Mesendoderm (in vitro differentiated cells): ENCODE measurements around the gene LRPPRC.

Experiments
- DNase-seq: peaks from one replicate; pipeline ENCODE4 v3.0.0; 2013
- H2AK5ac ChIP-seq: 2 replicates; pipeline ENCODE4 v1.6.1; 2013; ENCODE audit warnings: low read length, inconsistent platforms
- H2BK120ac ChIP-seq: 2 replicates; pipeline ENCODE4 v1.6.1; 2013; ENCODE audit warnings: low read depth, mild to moderate bottlenecking, low read length, moderate library complexity, mixed read lengths
- H2BK15ac ChIP-seq: replicated peaks from 2 replicates; pipeline ENCODE4 v1.6.1; 2013; ENCODE audit warnings: low read depth, mild to moderate bottlenecking, moderate library complexity
- H2BK5ac ChIP-seq: 2 replicates; pipeline ENCODE4 v1.6.1; 2013; ENCODE audit warnings: low read length, inconsistent platforms
- H3K18ac ChIP-seq: 2 replicates; pipeline ENCODE4 v1.6.1; 2013; ENCODE audit warnings: mild to moderate bottlenecking, low read length, mixed read lengths
- H3K23ac ChIP-seq: one replicate; pipeline ENCODE4 v1.6.1; 2013; ENCODE audit warnings: low read length
- H3K27ac ChIP-seq: 2 replicates; pipeline ENCODE4 v1.5.1; 2013; ENCODE audit warnings: low read depth, mild to moderate bottlenecking, inconsistent platforms, low read length, moderate library complexity
- H3K27me3 ChIP-seq: 2 replicates; pipeline ENCODE4 v1.6.1; 2013; ENCODE audit warnings: low read length, control low read depth, mild to moderate bottlenecking, inconsistent platforms; ENCODE audit not compliant: insufficient read depth, poor library complexity
- H3K36me3 ChIP-seq: 2 replicates; pipeline ENCODE4 v1.6.1; 2013; ENCODE audit warnings: low read length, inconsistent platforms; ENCODE audit not compliant: control insufficient read depth, insufficient read depth
- H3K4ac ChIP-seq: one replicate; pipeline ENCODE4 v1.6.1; 2013; ENCODE audit warnings: low read depth, mild to moderate bottlenecking, low read length, moderate library complexity
- H3K4me1 ChIP-seq: 2 replicates; pipeline ENCODE4 v1.6.1; 2013; ENCODE audit warnings: low read depth, low read length, inconsistent platforms; ENCODE audit not compliant: control insufficient read depth
- H3K4me2 ChIP-seq: 2 replicates; pipeline ENCODE4 v1.6.1; 2013; ENCODE audit warnings: low read length
- H3K4me3 ChIP-seq: 2 replicates; pipeline ENCODE4 v1.5.1; 2013; ENCODE audit warnings: mild to moderate bottlenecking, low read length
- H3K56ac ChIP-seq: one replicate; pipeline ENCODE4 v1.6.1; 2013; ENCODE audit warnings: low read length
- H3K79me1 ChIP-seq: 2 replicates; pipeline ENCODE4 v1.6.1; 2013; ENCODE audit warnings: low read length, inconsistent platforms
- H3K79me2 ChIP-seq: 2 replicates; pipeline ENCODE4 v1.6.1; 2013; ENCODE audit warnings: mild to moderate bottlenecking, low read length; ENCODE audit not compliant: control insufficient read depth, insufficient read depth
- H3K9ac ChIP-seq: 2 replicates; pipeline ENCODE4 v1.6.1; 2013; ENCODE audit warnings: low read length, inconsistent platforms
- H4K5ac ChIP-seq: one replicate; pipeline ENCODE4 v1.6.1; 2013; ENCODE audit warnings: low read length
- H4K8ac ChIP-seq: one replicate; pipeline ENCODE4 v1.6.1; 2013; ENCODE audit warnings: low read depth, mild to moderate bottlenecking, control low read depth, low read length, moderate library complexity
- WGBS: extraction: QIAGEN DNeasy Blood & Tissue Kit; methylation state at CpG from one replicate; pipeline ENCODE4 v1.1.7; 2013; ENCODE audit warnings: low lambda C conversion rate, missing lambda C conversion rate; ENCODE audit not compliant: insufficient coverage; ENCODE audit errors: extremely low coverage; 5-methylcytosine and 5-hydroxymethylcytosine counted together

LRPPRC gene

GRCh38 chr2:43896906-43897305 lies 98.9 kb downstream of the LRPPRC start:
- no peak overlapping the region for H4K5ac ChIP-seq
- H2BK120ac ChIP-seq: no peak overlapping the region
- WGBS: no CpG with 5 or more reads among the region's 1 CpG
- H3K79me2 ChIP-seq: no peaks in the 10 kb centered on the region
- no peak overlapping the region for H2BK15ac ChIP-seq
- no peaks in the 10 kb centered on the region for H3K4me1 ChIP-seq
- peaks cover 1% of the 10 kb centered on the region for H3K79me1 ChIP-seq
- H3K27me3 ChIP-seq: no peaks in the 10 kb centered on the region
- no peak overlapping the region for H3K4ac ChIP-seq
- H3K56ac ChIP-seq: no peak overlapping the region
- H3K36me3 ChIP-seq: peaks cover 11% of the 10 kb centered on the region
- no peak overlapping the region for H4K8ac ChIP-seq
- no peak overlapping the region for H2AK5ac ChIP-seq
- H3K23ac ChIP-seq: no peak overlapping the region
- H2BK5ac ChIP-seq: no peak overlapping the region
- no peak overlapping the region for H3K9ac ChIP-seq
- DNase-seq: no peak
- H3K4me2 ChIP-seq: no peak overlapping the region
- no peak overlapping the region for H3K18ac ChIP-seq
- no peak overlapping the region for H3K4me3 ChIP-seq
- H3K27ac ChIP-seq: no peak overlapping the region

GRCh38 chr2:43894743-43895142 lies 101.0 kb downstream of the LRPPRC start:
- Histone ChIP-seq H3K4ac (no peak overlapping the region), H2BK15ac (no peak overlapping the region), H3K4me1 (no peaks in the 10 kb centered on the region), H4K5ac (no peak overlapping the region), H3K9ac (no peak overlapping the region), H3K23ac (no peak overlapping the region), H3K56ac (no peak overlapping the region), H3K36me3 (peaks cover 10% of the 10 kb centered on the region), H3K79me2 (no peaks in the 10 kb centered on the region), H2BK120ac (no peak overlapping the region), H2AK5ac (no peak overlapping the region), H3K4me3 (no peak overlapping the region), H3K18ac (no peak overlapping the region), H3K27me3 (no peaks in the 10 kb centered on the region), H2BK5ac (no peak overlapping the region), H4K8ac (no peak overlapping the region), H3K79me1 (peaks cover 1% of the 10 kb centered on the region), H3K4me2 (no peak overlapping the region), H3K27ac (no peak overlapping the region)
- WGBS: no CpG with 5 or more reads among the region's 2 CpGs
- no peak for DNase-seq

- no peak overlapping the region for H2AK5ac ChIP-seq
- H2BK15ac ChIP-seq: no peak overlapping the region
- H3K18ac ChIP-seq: no peak overlapping the region
- H3K23ac ChIP-seq: no peak overlapping the region
- no peaks in the 10 kb centered on the region for H3K27me3 ChIP-seq
- no peak overlapping the region for H3K4ac ChIP-seq
- H3K56ac ChIP-seq: no peak overlapping the region
- no peak overlapping the region for H4K8ac ChIP-seq
- no peak overlapping the region for H3K27ac ChIP-seq
- H3K4me2 ChIP-seq: no peak overlapping the region
- no peaks in the 10 kb centered on the region for H3K79me2 ChIP-seq
- no peak overlapping the region for H3K9ac ChIP-seq
- no peak overlapping the region for H3K4me3 ChIP-seq
- H4K5ac ChIP-seq: no peak overlapping the region
- no peaks in the 10 kb centered on the region for H3K79me1 ChIP-seq
- peaks cover 7% of the 10 kb centered on the region for H3K36me3 ChIP-seq
- no peak overlapping the region for H2BK5ac ChIP-seq
- no CpG with 5 or more reads among the region's 4 CpGs for WGBS
- no peak for DNase-seq
- no peaks in the 10 kb centered on the region for H3K4me1 ChIP-seq
- no peak overlapping the region for H2BK120ac ChIP-seq
Measured at GRCh38 chr2:43890855-43891254, 104.9 kb downstream of the LRPPRC start.

GRCh38 chr2:43889416-43889815 lies 106.4 kb downstream of the LRPPRC start:
- DNase-seq: no peak
- no CpG with 5 or more reads among the region's 4 CpGs for WGBS
- Histone ChIP-seq H2AK5ac (no peak overlapping the region), H3K79me1 (no peaks in the 10 kb centered on the region), H4K8ac (no peak overlapping the region), H3K4me1 (no peaks in the 10 kb centered on the region), H2BK120ac (no peak overlapping the region), H2BK5ac (no peak overlapping the region), H3K23ac (no peak overlapping the region), H3K9ac (no peak overlapping the region), H3K4ac (no peak overlapping the region), H3K4me3 (no peak overlapping the region), H4K5ac (no peak overlapping the region), H3K27me3 (no peaks in the 10 kb centered on the region), H3K4me2 (no peak overlapping the region), H3K79me2 (no peaks in the 10 kb centered on the region), H3K36me3 (peaks cover 7% of the 10 kb centered on the region), H3K27ac (no peak overlapping the region), H3K18ac (no peak overlapping the region), H3K56ac (no peak overlapping the region), H2BK15ac (no peak overlapping the region)

- H2BK15ac ChIP-seq: no peak overlapping the region
- no peak overlapping the region for H3K4ac ChIP-seq
- no peaks in the 10 kb centered on the region for H3K79me1 ChIP-seq
- no peak overlapping the region for H3K18ac ChIP-seq
- no peaks in the 10 kb centered on the region for H3K27me3 ChIP-seq
- H4K8ac ChIP-seq: no peak overlapping the region
- no peaks in the 10 kb centered on the region for H3K79me2 ChIP-seq
- H3K23ac ChIP-seq: no peak overlapping the region
- H3K27ac ChIP-seq: no peak overlapping the region
- no peak overlapping the region for H2AK5ac ChIP-seq
- no peak overlapping the region for H3K4me2 ChIP-seq
- H2BK5ac ChIP-seq: no peak overlapping the region
- no peak overlapping the region for H2BK120ac ChIP-seq
- no peak overlapping the region for H3K4me3 ChIP-seq
- no peak overlapping the region for H3K9ac ChIP-seq
- whole genome bisulfite sequencing: no CpG with 5 or more reads among the region's 7 CpGs
- H4K5ac ChIP-seq: no peak overlapping the region
- no peak overlapping the region for H3K56ac ChIP-seq
- no peaks in the 10 kb centered on the region for H3K4me1 ChIP-seq
- no peak for DNase-seq
- peaks cover 5% of the 10 kb centered on the region for H3K36me3 ChIP-seq
Measured at GRCh38 chr2:43887176-43887575, 108.6 kb downstream of the LRPPRC start.

- H3K27ac ChIP-seq: no peak overlapping the region
- H3K36me3 ChIP-seq: peaks cover 5% of the 10 kb centered on the region
- H3K23ac ChIP-seq: no peak overlapping the region
- no peaks in the 10 kb centered on the region for H3K79me1 ChIP-seq
- no peak overlapping the region for H3K4ac ChIP-seq
- no peak for DNase-seq
- H3K4me2 ChIP-seq: no peak overlapping the region
- H3K56ac ChIP-seq: no peak overlapping the region
- H3K79me2 ChIP-seq: no peaks in the 10 kb centered on the region
- no peak overlapping the region for H4K8ac ChIP-seq
- no CpG with 5 or more reads among the region's 7 CpGs for WGBS
- H3K18ac ChIP-seq: no peak overlapping the region
- H2AK5ac ChIP-seq: no peak overlapping the region
- H2BK15ac ChIP-seq: no peak overlapping the region
- no peak overlapping the region for H3K9ac ChIP-seq
- no peak overlapping the region for H2BK5ac ChIP-seq
- H4K5ac ChIP-seq: no peak overlapping the region
- H2BK120ac ChIP-seq: no peak overlapping the region
- H3K4me1 ChIP-seq: no peaks in the 10 kb centered on the region
- H3K4me3 ChIP-seq: no peak overlapping the region
- no peaks in the 10 kb centered on the region for H3K27me3 ChIP-seq
Measured at GRCh38 chr2:43885132-43885632, 110.6 kb downstream of the LRPPRC start.
